H1 (cell line): ENCODE results near the gene PEAK3. TPM values are rescaled to one million over a fixed set of nuclear protein-coding genes. Genes with fewer than 3 reads are reported as not detected.

Source experiments
- CTCF ChIA-PET: fragments of 300-600 bp; sonication (Branson Sonifier 250); formaldehyde crosslinking; loops from one replicate; lab custom pipeline; 2021; ENCODE audit not compliant: partially characterized antibody; lab: Charles Lee
- POLR2A ChIA-PET: fragments of 300-600 bp; sonication (Branson Sonifier 250); formaldehyde crosslinking; loops from one replicate; lab custom pipeline; 2021; ENCODE audit warnings: inconsistent platforms; ENCODE audit not compliant: partially characterized antibody; lab: Charles Lee
- DNase-seq, 2 experiments: peaks; one replicate each; pipeline versions ENCODE4 v3.0.0 to v3.0.0-alpha.2; 2010 to 2022; ENCODE audit warnings: low spot score in 2 of 2, low read depth in 1 of 2, mixed read lengths in 1 of 2
- FAIRE-seq: peaks from 2 replicates; lab custom pipeline; 2011; peaks lifted over from hg19 to GRCh38; lab: Jason Lieb, UNC
- H2AFZ ChIP-seq: 2 replicates; pipeline ENCODE4 v1.8.1; 2012; ENCODE audit warnings: low read length, inconsistent platforms
- H2AK5ac ChIP-seq: 2 replicates; pipeline ENCODE4 v1.6.1; 2013; ENCODE audit warnings: low read depth, low read length
- H2BK120ac ChIP-seq: replicated peaks from 2 replicates; pipeline ENCODE3; 2013; ENCODE audit warnings: low read depth, low read length, inconsistent platforms
- H2BK12ac ChIP-seq: 2 replicates; pipeline ENCODE4 v1.6.1; 2013; ENCODE audit warnings: low read depth, low read length
- H2BK15ac ChIP-seq: 2 replicates; pipeline ENCODE4 v1.6.1; 2013; ENCODE audit warnings: low read length
- H2BK20ac ChIP-seq: 2 replicates; pipeline ENCODE4 v1.6.1; 2013; ENCODE audit warnings: low read length
- H2BK5ac ChIP-seq: 2 replicates; pipeline ENCODE4 v1.6.1; 2013; ENCODE audit warnings: low read depth, low read length
- H3K14ac ChIP-seq: 2 replicates; pipeline ENCODE4 v1.6.1; 2013; ENCODE audit warnings: inconsistent platforms; ENCODE audit not compliant: insufficient read length
- H3K18ac ChIP-seq: 2 replicates; pipeline ENCODE4 v1.6.1; 2013; ENCODE audit warnings: low read length; ENCODE audit errors: extremely low read depth
- H3K23ac ChIP-seq: 2 replicates; pipeline ENCODE4 v1.6.1; 2013; ENCODE audit warnings: inconsistent platforms; ENCODE audit not compliant: insufficient read length
- H3K23me2 ChIP-seq: 2 replicates; pipeline ENCODE4 v1.6.1; 2013; ENCODE audit warnings: low read depth, low read length
- H3K27ac ChIP-seq: 2 replicates; pipeline ENCODE4 v1.6.1; 2011; ENCODE audit warnings: low read depth, low read length, inconsistent platforms
- H3K27me3 ChIP-seq, 4 experiments: replicated peaks in 1 of 4; 1 replicate in 1 of 4; 2 replicates in 3 of 4; pipeline versions ENCODE4 v1.6.1 to v1.8.1; 2011 to 2013; ENCODE audit warnings: low read length in 3 of 4, mild to moderate bottlenecking in 3 of 4, inconsistent platforms in 2 of 4, mixed read lengths in 2 of 4, moderate library complexity in 1 of 4; ENCODE audit not compliant: control insufficient read depth in 3 of 4, insufficient read depth in 3 of 4; ENCODE audit errors: extremely low read depth in 1 of 4
- H3K36me3 ChIP-seq, 4 experiments: 2 replicates each; pipeline versions ENCODE4 v1.6.1 to v1.8.1; 2011 to 2013; ENCODE audit warnings: mild to moderate bottlenecking in 4 of 4, low read length in 3 of 4, moderate library complexity in 2 of 4, control low read depth in 1 of 4, inconsistent platforms in 1 of 4; ENCODE audit not compliant: insufficient read depth in 4 of 4, control insufficient read depth in 2 of 4
- H3K4ac ChIP-seq: replicated peaks from 2 replicates; pipeline ENCODE3; 2013; ENCODE audit warnings: low read length, low read depth, mixed read lengths, inconsistent platforms; ENCODE audit not compliant: insufficient read length
- H3K4me1 ChIP-seq, 4 experiments: replicated peaks in 1 of 4; 1 replicate in 1 of 4; 2 replicates in 3 of 4; pipeline versions ENCODE4 v1.6.1 to v1.8.1; 2011 to 2013; ENCODE audit warnings: low read length in 3 of 4, inconsistent platforms in 2 of 4, mixed read lengths in 1 of 4; ENCODE audit not compliant: insufficient read depth in 4 of 4, control insufficient read depth in 3 of 4
- H3K4me2 ChIP-seq, 2 experiments: 2 replicates each; pipeline versions ENCODE4 v1.6.1 to v1.8.1; 2011 to 2013; ENCODE audit warnings: low read depth in 2 of 2, low read length in 2 of 2, control low read depth in 1 of 2, inconsistent platforms in 1 of 2, mild to moderate bottlenecking in 1 of 2; ENCODE audit not compliant: insufficient read depth in 1 of 2
- H3K4me3 ChIP-seq, 4 experiments: fragments of 200-600, 300-600 bp in 1 of 4; sonication (generic), shearing (Covaris generic), sonication (Bioruptor Twin) in 1 of 4; 2 replicates each; pipeline versions ENCODE4 v1.5.1 to v1.8.1; 2011 to 2016; ENCODE audit warnings: low read length in 4 of 4, low read depth in 3 of 4, control low read depth in 2 of 4, inconsistent platforms in 2 of 4, mild to moderate bottlenecking in 2 of 4, mixed read lengths in 1 of 4, moderate library complexity in 1 of 4; ENCODE audit not compliant: insufficient read depth in 2 of 4; ENCODE audit errors: extremely low read depth in 1 of 4
- H3K56ac ChIP-seq: replicated peaks from 2 replicates; pipeline ENCODE3; 2013; ENCODE audit warnings: low read depth, mild to moderate bottlenecking, mixed read lengths, low read length, inconsistent platforms; ENCODE audit not compliant: insufficient read length
- H3K79me1 ChIP-seq: 2 replicates; pipeline ENCODE4 v1.6.1; 2013; ENCODE audit warnings: low read depth, low read length, control low read depth
- H3K79me2 ChIP-seq, 2 experiments: 2 replicates each; pipeline versions ENCODE4 v1.6.1 to v1.8.1; 2012 to 2013; ENCODE audit warnings: low read length in 2 of 2, mild to moderate bottlenecking in 2 of 2, inconsistent platforms in 1 of 2; ENCODE audit not compliant: insufficient read depth in 2 of 2, control insufficient read depth in 1 of 2
- H3K9ac ChIP-seq, 4 experiments: replicated peaks in 1 of 4; 1 replicate in 1 of 4; 2 replicates in 3 of 4; pipeline versions ENCODE4 v1.6.1 to v1.8.1; 2011 to 2013; ENCODE audit warnings: low read depth in 3 of 4, low read length in 3 of 4, control low read depth in 2 of 4, mild to moderate bottlenecking in 2 of 4, moderate library complexity in 2 of 4, inconsistent platforms in 1 of 4; ENCODE audit errors: extremely low read depth in 1 of 4
- H3K9me3 ChIP-seq, 2 experiments: 2 replicates each; pipeline versions ENCODE4 v1.6.1 to v1.8.1; 2012 to 2013; ENCODE audit warnings: mild to moderate bottlenecking in 2 of 2, moderate library complexity in 2 of 2, control low read depth in 1 of 2, inconsistent platforms in 1 of 2, low read depth in 1 of 2, low read length in 1 of 2, mixed read lengths in 1 of 2; ENCODE audit not compliant: insufficient read depth in 2 of 2
- H4K20me1 ChIP-seq, 2 experiments: replicated peaks in 1 of 2; 2 replicates each; pipeline versions ENCODE3 to v1.8.1; 2011 to 2013; ENCODE audit warnings: inconsistent platforms in 2 of 2, low read length in 2 of 2, mild to moderate bottlenecking in 1 of 2; ENCODE audit not compliant: insufficient read depth in 2 of 2, control insufficient read depth in 1 of 2
- H4K5ac ChIP-seq: 2 replicates; pipeline ENCODE4 v1.6.1; 2013; ENCODE audit warnings: low read length, low read depth, mixed read lengths, inconsistent platforms; ENCODE audit not compliant: insufficient read length
- H4K8ac ChIP-seq: 2 replicates; pipeline ENCODE4 v1.8.0; 2013; ENCODE audit warnings: mild to moderate bottlenecking, moderate library complexity, low read length, inconsistent platforms; ENCODE audit not compliant: insufficient read depth; ENCODE audit errors: extremely low read depth
- H4K91ac ChIP-seq: replicated peaks from 2 replicates; pipeline ENCODE3; 2013; ENCODE audit warnings: low read length, mixed read lengths, inconsistent platforms; ENCODE audit not compliant: insufficient read length
- ASH2L ChIP-seq: fragments of 200-600, 300-600 bp; sonication (generic); IDR thresholded peaks from one replicate; pipeline ENCODE4 v1.7.1; 2017; ENCODE audit warnings: low read length
- BRCA1 ChIP-seq: IDR thresholded peaks from 2 replicates; pipeline ENCODE4 v1.6.1; 2012; ENCODE audit warnings: low read depth, low read length, improper control_type of control experiment
- CTBP2 ChIP-seq: IDR thresholded peaks from 2 replicates; pipeline ENCODE4 v1.7.0; 2011; ENCODE audit warnings: borderline replicate concordance, mild to moderate bottlenecking, moderate library complexity, mixed read lengths, low read length; ENCODE audit not compliant: insufficient read depth, insufficient read length
- EGR1 ChIP-seq: IDR thresholded peaks from 2 replicates; pipeline ENCODE4 v1.6.1; 2011; ENCODE audit warnings: low read depth, low read length, borderline replicate concordance
- KDM5A ChIP-seq: fragments of 200-600 bp; IDR thresholded peaks from 2 replicates; pipeline ENCODE4 v1.7.1; 2012; ENCODE audit warnings: mild to moderate bottlenecking, low read length, inconsistent platforms, mixed read lengths
- POLR2A ChIP-seq, 2 experiments: IDR thresholded peaks; 1 replicate in 1 of 2; 2 replicates in 1 of 2; pipeline ENCODE4 v1.6.1; 2011; ENCODE audit warnings: low read depth in 2 of 2, low read length in 2 of 2, mild to moderate bottlenecking in 2 of 2; ENCODE audit errors: control extremely low read depth in 1 of 2
- YY1 ChIP-seq: IDR thresholded peaks from 2 replicates; pipeline ENCODE4 v1.6.1; 2011; ENCODE audit warnings: low read depth, mild to moderate bottlenecking, low read length
- ZNF274 ChIP-seq: IDR thresholded peaks from 2 replicates; pipeline ENCODE4 v1.7.0; 2012; ENCODE audit warnings: low read length, borderline replicate concordance; ENCODE audit errors: extremely low read depth
- WGBS, 2 experiments: shearing (Covaris generic) in 1 of 2; methylation state at CpG; one replicate each; pipeline versions ENCODE4 v1.1.6 to v1.1.7; 2013 to 2015; ENCODE audit warnings: low lambda C conversion rate in 2 of 2, mixed read lengths in 2 of 2, inconsistent platforms in 1 of 2, low coverage in 1 of 2, missing lambda C conversion rate in 1 of 2; ENCODE audit not compliant: insufficient replicate concordance in 2 of 2, insufficient coverage in 1 of 2, insufficient read length in 1 of 2; ENCODE audit errors: extremely low coverage in 1 of 2, missing lambda C conversion rate in 1 of 2; 5-methylcytosine and 5-hydroxymethylcytosine counted together
- polyA plus RNA-seq, 7 experiments: library from polyadenylated mRNA; depleted of rRNA in 3 of 7; stranded (reverse) in 5 of 7; unstranded in 2 of 7; fragments of >200 nt in 5 of 7; fragments of 200-250 nt in 2 of 7; gene quantifications; 1 replicate in 5 of 7; 2 replicates in 1 of 7; 4 replicates in 1 of 7; pipeline versions ENCODE4 v1.2.1 to v1.2.3, GENCODE V29; 2011 to 2013; ENCODE audit warnings: missing spikeins in 2 of 7, mixed read lengths in 2 of 7
- total RNA-seq: library from RNA; stranded (reverse); fragmentation: NEBNext Ultra II Directional; extraction: Animal tissue kit (Norgen Biotek cat#: 25700); gene quantifications from 2 replicates; pipeline ENCODE4 v1.2.1, GENCODE V29; 2021

The PEAK3 gene
- total and polyA plus RNA-seq, 2 of the 8 experiments (the other 6 are each of a cell fraction or from before 2014, with no cell fraction given) = not detected

- Histone ChIP-seq H2BK120ac (no peak overlapping the region), H2BK5ac (peak overlapping the region; percentile 16; the same call in 1 of the 2 replicates), H3K56ac (no peak overlapping the region), H4K8ac (peak overlapping the region; percentile 80), H4K5ac (no peak overlapping the region), H3K4me3 (no peak overlapping the region), H3K18ac (no peak overlapping the region), H3K9ac (no peak overlapping the region), H3K79me2 (peaks cover 0 to 3% of the 10 kb centered on the region in 2 experiments; a peak in 1 of 4 replicates), H3K79me1 (no peaks in the 10 kb centered on the region; the same call in 1 of the 2 replicates), H3K36me3 (peaks cover 0 to 57% (median 25%) of the 10 kb centered on the region in 4 experiments), H2BK20ac (no peak overlapping the region), H3K4me1 (no peaks in the 10 kb centered on the region), H2AFZ (no peak overlapping the region), H3K27ac (no peak overlapping the region), H3K4ac (no peak overlapping the region), H3K23ac (no peak overlapping the region), H3K14ac (no peak overlapping the region), H2BK12ac (no peak overlapping the region)
- FAIRE-seq (no peak), DNase-seq (no peak)
- TF ChIP-seq EGR1 (no peak), ASH2L (no peak), YY1 (no peak), BRCA1 (no peak), POLR2A (IDR thresholded peaks at IDR 0.05; ENCODE audit: control extremely low read depth in 1 of 2, low read depth in 2 of 2, low read length in 2 of 2) (peak in 1 of 2 experiments; percentile 13; a peak in 1 of 3 replicates), ZNF274 (no peak), CTBP2 (no peak), KDM5A (no peak)
- TF ChIP-seq, all 59 proteins: peak for 1
- Histone ChIP-seq H3K9me3 (no peaks in the 10 kb centered on the region), H4K20me1 (peaks cover 0 to 18% of the 10 kb centered on the region in 2 experiments), H4K91ac (no peak overlapping the region), H3K27me3 (no peaks in the 10 kb centered on the region), H2BK15ac (no peak overlapping the region), H2AK5ac (no peak overlapping the region), H3K4me2 (no peak overlapping the region), H3K23me2 (no peaks in the 10 kb centered on the region)
- WGBS, 2 experiments = 95% methylated on average over 44 of the region's 45 CpGs; no CpG with 5 or more reads in 1 of the 2 experiments
- ChIA-PET CTCF (interaction anchor here (0.5 to 4.4 kb wide), 14 partner anchors 10 to 299 kb away, joined by 3 to 19 read pairs (median 4); no protein-coding TSS in a partner anchor), POLR2A (interaction anchor here (0.6 to 6.3 kb wide), 11 partner anchors 8 to 194 kb away, joined by 3 to 61 read pairs (median 6); partner anchors contain the start of gene AMH)
Observed at GRCh38 chr19:2229103-2230032, 52.6 kb downstream of the PEAK3 start.
